GM13977 (cell line): Measurements from ENCODE around the gene C5AR1.

Experiments
- DNase-seq: peaks from one replicate; pipeline ENCODE4 v3.0.0; 2012; ENCODE audit warnings: low spot score
- CTCF ChIP-seq: IDR thresholded peaks from 2 replicates; pipeline ENCODE4 v1.5.1; 2012; ENCODE audit warnings: mild to moderate bottlenecking, control low read depth; ENCODE audit not compliant: insufficient read depth; ENCODE audit errors: extremely low read depth, missing control alignments
- in situ Hi-C: fragments of 300-500 bp; cut with MboI; formaldehyde crosslinking; loops from one replicate; pipeline ENCODE4 v1.12.0; 2022; ENCODE audit warnings: low sequenced_read_pairs, low pct_unique_long_range_greater_than_20kb, mixed read lengths, inconsistent platforms; ENCODE audit not compliant: unreplicated experiment

Gene C5AR1

GRCh38 chr19:47269596-47269995, 40.1 kb upstream of the C5AR1 start:
- in situ Hi-C loops: no loop called here
- no peak for DNase-seq
- TF ChIP-seq CTCF: no peak

- DNase-seq: no peak
- in situ Hi-C loops: no loop called here
- TF ChIP-seq CTCF: no peak
Observed at GRCh38 chr19:47270408-47270807, 39.3 kb upstream of the C5AR1 start.

GRCh38 chr19:47271949-47272348, 37.7 kb upstream of the C5AR1 start:
- TF ChIP-seq CTCF: no peak
- in situ Hi-C loops: no loop called here
- no peak for DNase-seq

GRCh38 chr19:47272448-47273312, 37.0 kb upstream of the C5AR1 start:
- no peak for TF ChIP-seq CTCF
- in situ Hi-C loops: no loop called here
- no peak for DNase-seq

- no peak for TF ChIP-seq CTCF
- in situ Hi-C loops: no loop called here
- peak; percentile 96 for DNase-seq
Observed at GRCh38 chr19:47273313-47274070, 36.2 kb upstream of the C5AR1 start.

GRCh38 chr19:47274071-47274890, 35.4 kb upstream of the C5AR1 start, which contains the start of gene INAFM1:
Gene INAFM1 (plus strand): TSS chr19:47274885. CDS start chr19:47274920, 35 bp downstream.
- peak; percentile 98 for DNase-seq
- in situ Hi-C loops: no loop called here
- TF ChIP-seq CTCF: no peak
